Sigmoid colon (tissue), 7 donors: ENCODE measurements around the gene LST1. TPM values are rescaled to one million over a fixed set of nuclear protein-coding genes. Genes with fewer than 3 reads are reported as not detected.
A peak's percentile ranks its signal among the peaks of the same experiment; 100 is the strongest.

Experiments
- DNase-seq: peaks from one replicate; pipeline ENCODE4 v3.0.0-alpha.2; 2019
- H3K27ac ChIP-seq, 4 donors: fragments of 200-600 bp; sonication (generic); one replicate each; pipeline ENCODE4 v1.5.1; 2016 to 2019; ENCODE audit warnings: mild to moderate bottlenecking in 1 of 4
- H3K27me3 ChIP-seq, 3 donors: fragments of 200-600 bp; sonication (generic); one replicate each; pipeline ENCODE4 v1.5.1; 2019; ENCODE audit warnings: mild to moderate bottlenecking in 1 of 3
- H3K36me3 ChIP-seq, 4 donors: fragments of 200-600 bp; sonication (generic); one replicate each; pipeline ENCODE4 v1.5.1; 2016 to 2019
- H3K4me1 ChIP-seq, 4 donors: fragments of 200-600 bp; sonication (generic); one replicate each; pipeline ENCODE4 v1.5.1; 2017 to 2019
- H3K4me3 ChIP-seq, 4 donors: fragments of 200-600 bp; sonication (generic); one replicate each; pipeline ENCODE4 v1.5.1; 2017 to 2019; ENCODE audit warnings: mild to moderate bottlenecking in 2 of 4, moderate library complexity in 1 of 4
- H3K9me3 ChIP-seq, 4 donors: fragments of 200-600 bp in 3 of 4; sonication (generic) in 3 of 4; one replicate each; pipeline versions ENCODE4 v1.5.1 to v1.6.1; 2013 to 2019
- CTCF ChIP-seq, 4 experiments: fragments of 450-650 bp in 3 of 4; fragments of 200-600 bp in 1 of 4; IDR thresholded peaks; one replicate each; pipeline ENCODE4 v1.5.1; 2016 to 2019; ENCODE audit warnings: antibody characterized with exemption in 4 of 4, mild to moderate bottlenecking in 3 of 4, moderate library complexity in 2 of 4
- EP300 ChIP-seq, 4 donors: sonication (generic); formaldehyde crosslinking; IDR thresholded peaks; one replicate each; pipeline ENCODE4 v1.6.1; 2017; ENCODE audit warnings: antibody characterized with exemption in 4 of 4
- POLR2A ChIP-seq, 2 donors: fragments of 450-650 bp; IDR thresholded peaks; one replicate each; pipeline ENCODE4 v1.6.1; 2016; ENCODE audit warnings: antibody characterized with exemption in 2 of 2, mild to moderate bottlenecking in 2 of 2, moderate library complexity in 2 of 2
- POLR2AphosphoS5 ChIP-seq, 4 donors: sonication (generic); formaldehyde crosslinking; IDR thresholded peaks; one replicate each; pipeline ENCODE4 v1.6.1; 2017; ENCODE audit warnings: antibody characterized with exemption in 4 of 4
- WGBS, 2 donors: extraction: QIAGEN DNeasy Blood & Tissue Kit; methylation state at CpG; one replicate each; pipeline ENCODE4 v1.1.7; 2013; 5-methylcytosine and 5-hydroxymethylcytosine counted together
- intact Hi-C: fragments of 100-400 bp; cut with DNase I; formaldehyde crosslinking; loops from one replicate; pipeline ENCODE4 v1.15.1; 2023
- polyA plus RNA-seq, 3 donors: library from polyadenylated mRNA; stranded (reverse); fragments of 200-250 nt; gene quantifications; one replicate each; pipeline ENCODE4 v1.2.3, GENCODE V29; 2013
- total RNA-seq, 4 donors: library from RNA; depleted of rRNA; stranded (reverse); fragments of >200 nt; gene quantifications; one replicate each; pipeline ENCODE4 v1.1.0, GENCODE V29; 2016
- donor health status: healthy with polysubstance abuse.
- donor health status: Bipolar disorder and iron deficiency.
- donor health status: healthy.

LST1 gene
- total and polyA plus RNA-seq, 7 donors = 1.7 to 34.2 (median 17.0) TPM

- H3K36me3 ChIP-seq = peaks cover 25 to 39% (median 36%) of the 10 kb centered on the region in 4 donors
- TF ChIP-seq CTCF (IDR thresholded peaks at IDR 0.05) (no peak), POLR2AphosphoS5 (IDR thresholded peaks at IDR 0.05) (peak in 1 of 4 donors; percentile 16)
- intact Hi-C loops = loop anchor here (2.0 kb wide), 1 partner anchor 31 kb away; the partner anchor contains the start of gene BAG6
- no peaks in the 10 kb centered on the region for H3K9me3 ChIP-seq
- H3K4me1 ChIP-seq = peaks cover 2 to 24% (median 20%) of the 10 kb centered on the region in 4 donors
- H3K27me3 ChIP-seq = no peaks in the 10 kb centered on the region
- WGBS, 2 donors = 11 to 38% methylated on average over 4 of the region's 4 CpGs
- H3K4me3 ChIP-seq = peak overlapping the region; percentile 72 to 87 (median 82)
- DNase-seq = no peak
- H3K27ac ChIP-seq = peak overlapping the region; percentile 97 to 98 (median 98)
Observed at GRCh38 chr6:31621991-31622390, 35.9 kb downstream of the LST1 start.

DNA sequence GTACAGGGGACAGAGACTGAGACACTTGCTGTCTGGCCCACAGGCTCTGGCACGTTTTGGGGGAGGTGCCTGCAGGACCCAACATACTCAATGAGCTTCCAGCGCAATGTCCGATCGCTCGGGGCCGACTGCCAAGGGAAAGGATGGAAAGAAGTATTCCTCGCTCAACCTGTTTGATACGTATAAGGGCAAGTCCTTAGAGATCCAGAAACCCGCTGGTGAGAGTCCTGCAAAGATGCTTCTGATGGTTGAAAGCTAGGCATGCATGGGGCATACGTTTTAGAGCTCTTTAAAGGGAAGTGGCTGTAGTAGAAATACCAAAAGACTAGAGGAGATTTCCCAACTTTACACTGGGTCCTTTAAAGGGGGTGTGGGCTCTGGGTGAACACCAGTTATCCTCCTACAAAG, 36.6 kb downstream of the LST1 start:
- 67 to 74% methylated on average over 10 of the region's 10 CpGs for WGBS, 2 donors
- intact Hi-C loops = no loop called here
- H3K9me3 ChIP-seq = no peaks in the 10 kb centered on the region
- H3K36me3 ChIP-seq = peaks cover 32 to 46% (median 43%) of the 10 kb centered on the region in 4 donors
- peaks cover 2 to 24% (median 20%) of the 10 kb centered on the region in 4 donors for H3K4me1 ChIP-seq
- TF ChIP-seq POLR2A (IDR thresholded peaks at IDR 0.05) = no peak
- no peak for TF ChIP-seq POLR2AphosphoS5 (IDR thresholded peaks at IDR 0.05)
- no peak for TF ChIP-seq EP300 (IDR thresholded peaks at IDR 0.05)
- TF ChIP-seq CTCF (IDR thresholded peaks at IDR 0.05) = no peak
- DNase-seq = no peak
- no peaks in the 10 kb centered on the region for H3K27me3 ChIP-seq
- H3K27ac ChIP-seq = peak overlapping the region; percentile 97 to 98 (median 98)
- no peak overlapping the region for H3K4me3 ChIP-seq

GRCh38 chr6:31624070-31624469, 38.0 kb downstream of the LST1 start:
- peaks cover 2 to 24% (median 20%) of the 10 kb centered on the region in 4 donors for H3K4me1 ChIP-seq
- DNase-seq = no peak
- TF ChIP-seq EP300 (IDR thresholded peaks at IDR 0.05) = no peak
- no peak for TF ChIP-seq POLR2A (IDR thresholded peaks at IDR 0.05)
- TF ChIP-seq POLR2AphosphoS5 (IDR thresholded peaks at IDR 0.05) = no peak
- TF ChIP-seq CTCF (IDR thresholded peaks at IDR 0.05) = no peak
- H3K9me3 ChIP-seq = no peaks in the 10 kb centered on the region
- H3K27ac ChIP-seq = no peak overlapping the region
- 86 to 94% methylated on average over 10 of the region's 10 CpGs for WGBS, 2 donors
- intact Hi-C loops = no loop called here
- peaks cover 43 to 59% (median 57%) of the 10 kb centered on the region in 4 donors for H3K36me3 ChIP-seq
- H3K27me3 ChIP-seq = no peaks in the 10 kb centered on the region
- H3K4me3 ChIP-seq = no peak overlapping the region

- H3K27ac ChIP-seq = no peak overlapping the region
- H3K4me3 ChIP-seq = no peak overlapping the region
- WGBS, 2 donors = 95 to 96% methylated on average over 10 of the region's 10 CpGs
- H3K27me3 ChIP-seq = no peaks in the 10 kb centered on the region
- DNase-seq = no peak
- no peak for TF ChIP-seq POLR2A (IDR thresholded peaks at IDR 0.05)
- TF ChIP-seq CTCF (IDR thresholded peaks at IDR 0.05) = no peak
- no peak for TF ChIP-seq EP300 (IDR thresholded peaks at IDR 0.05)
- no peak for TF ChIP-seq POLR2AphosphoS5 (IDR thresholded peaks at IDR 0.05)
- intact Hi-C loops = no loop called here
- H3K36me3 ChIP-seq = peaks cover 62 to 88% (median 85%) of the 10 kb centered on the region in 4 donors
- H3K9me3 ChIP-seq = no peaks in the 10 kb centered on the region
- H3K4me1 ChIP-seq = peaks cover 0 to 11% (median 10%) of the 10 kb centered on the region in 4 donors
Observed at GRCh38 chr6:31626952-31627351, 40.9 kb downstream of the LST1 start.
